Measurements from ENCODE around the gene COL23A1.

DNA sequence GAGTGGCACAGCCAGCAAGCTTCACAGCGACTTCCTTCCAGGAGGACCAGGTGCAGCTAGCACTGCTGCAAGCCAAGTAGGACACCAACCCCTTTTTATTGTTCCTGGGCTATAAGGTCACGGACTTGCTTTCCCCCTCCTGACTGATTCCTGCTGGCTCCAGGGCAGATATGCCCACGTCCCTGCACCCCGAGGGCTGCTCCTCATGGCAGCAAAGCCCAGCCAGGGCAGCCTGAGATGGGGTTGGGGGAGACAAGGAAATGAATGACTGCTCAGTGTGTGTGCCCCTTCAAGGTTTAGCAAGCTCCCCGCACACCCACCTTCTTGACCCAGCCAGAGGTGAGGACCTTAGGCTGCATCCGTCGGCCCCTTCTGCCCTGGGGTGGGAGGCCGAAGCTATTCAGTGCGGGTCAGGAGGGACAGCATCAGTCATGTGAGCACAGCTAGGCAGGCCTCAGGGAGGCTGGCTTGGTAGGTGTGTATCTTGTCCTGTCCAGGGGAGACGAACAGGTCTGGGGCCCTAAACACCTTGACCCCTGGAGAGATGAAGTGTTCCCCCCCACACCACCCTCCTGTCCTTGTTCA is 221.4 kb downstream of the COL23A1 start:
- TF ChIP-seq POLR2AphosphoS5 (IDR thresholded peaks at IDR 0.05; ENCODE audit: borderline replicate concordance, low read depth, low read length) (no peak), EZH2 (IDR thresholded peaks at IDR 0.05) (no peak)

Measured in SK-N-MC (cell line).